Vagina (tissue), 2 donors: ENCODE results near the gene PWWP2A.

ENCODE experiments used
- CTCF ChIP-seq, 3 experiments: fragments of 450-650 bp in 2 of 3; fragments of 200-600 bp in 1 of 3; sonication (generic) in 1 of 3; IDR thresholded peaks; one replicate each; pipeline ENCODE4 v1.5.1; 2017 to 2019; ENCODE audit warnings: antibody characterized with exemption in 3 of 3, mild to moderate bottlenecking in 2 of 3, moderate library complexity in 2 of 3
- POLR2A ChIP-seq, 2 donors: fragments of 450-650 bp; IDR thresholded peaks; one replicate each; pipeline ENCODE4 v1.6.1; 2017; ENCODE audit warnings: antibody characterized with exemption in 2 of 2, mild to moderate bottlenecking in 2 of 2, moderate library complexity in 2 of 2

GRCh38 chr5:160129841-160130240, 10.6 kb upstream of the PWWP2A start:
- no peak for TF ChIP-seq CTCF (IDR thresholded peaks at IDR 0.05)
- TF ChIP-seq POLR2A (IDR thresholded peaks at IDR 0.05), result no peak
